Large intestine (tissue), 12 donors: ENCODE data around the gene RNFT1. TPM values are rescaled to one million over a fixed set of nuclear protein-coding genes. Genes with fewer than 3 reads are reported as not detected.
A peak's percentile ranks its signal among the peaks of the same experiment; 100 is the strongest.
"Not testable (repeated sequence)": the region's sequence is repeated elsewhere in the genome, so short reads cannot be mapped to it uniquely, and the experiment has no call there.

ENCODE experiments used
- DNase-seq, 2 donors: peaks; one replicate each; pipeline versions ENCODE4 v3.0.0 to v3.0.0-alpha.2; 2013
- H3K27ac ChIP-seq: one replicate; pipeline ENCODE4 v1.5.1; 2013; ENCODE audit warnings: low read length
- H3K27me3 ChIP-seq: 2 replicates; pipeline ENCODE4 v1.6.1; 2013; ENCODE audit warnings: low read length; ENCODE audit not compliant: control insufficient read depth, insufficient read depth
- H3K36me3 ChIP-seq: 2 replicates; pipeline ENCODE4 v1.6.1; 2013; ENCODE audit warnings: low read length; ENCODE audit not compliant: control insufficient read depth, insufficient read depth
- H3K4me1 ChIP-seq: one replicate; pipeline ENCODE4 v1.6.1; 2013; ENCODE audit warnings: low read length; ENCODE audit not compliant: control insufficient read depth, insufficient read depth
- H3K4me3 ChIP-seq: one replicate; pipeline ENCODE4 v1.5.1; 2013; ENCODE audit warnings: low read length
- H3K9me3 ChIP-seq: one replicate; pipeline ENCODE4 v1.6.1; 2013; ENCODE audit warnings: mild to moderate bottlenecking, low read depth, low read length, moderate library complexity; ENCODE audit not compliant: control insufficient read depth
- WGBS: methylation state at CpG from one replicate; pipeline ENCODE4 v1.1.5; 2013; ENCODE audit warnings: low lambda C conversion rate; ENCODE audit not compliant: insufficient coverage; 5-methylcytosine and 5-hydroxymethylcytosine counted together
- long read RNA-seq, 11 donors: transcript quantifications; one replicate each; lab custom pipeline, GENCODE V29; 2026
- polyA plus RNA-seq: library from polyadenylated mRNA; unstranded; fragments of 120-200 nt; gene quantifications from one replicate; pipeline ENCODE4 v1.2.1, GENCODE V29; 2013

RNFT1 gene, protein sequence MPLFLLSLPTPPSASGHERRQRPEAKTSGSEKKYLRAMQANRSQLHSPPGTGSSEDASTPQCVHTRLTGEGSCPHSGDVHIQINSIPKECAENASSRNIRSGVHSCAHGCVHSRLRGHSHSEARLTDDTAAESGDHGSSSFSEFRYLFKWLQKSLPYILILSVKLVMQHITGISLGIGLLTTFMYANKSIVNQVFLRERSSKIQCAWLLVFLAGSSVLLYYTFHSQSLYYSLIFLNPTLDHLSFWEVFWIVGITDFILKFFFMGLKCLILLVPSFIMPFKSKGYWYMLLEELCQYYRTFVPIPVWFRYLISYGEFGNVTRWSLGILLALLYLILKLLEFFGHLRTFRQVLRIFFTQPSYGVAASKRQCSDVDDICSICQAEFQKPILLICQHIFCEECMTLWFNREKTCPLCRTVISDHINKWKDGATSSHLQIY
- polyA plus RNA-seq = 31.9 TPM
- long read RNA-seq, donor 1, transcript RNFT1-201 (9 exons, 2,101 nt) = major isoform, 6 of 12 reads
- long read RNA-seq, donor 1, partial matches to known transcripts = 0 of 12 reads
- long read RNA-seq, donor 1, other reads (novel, unspliced or antisense) = 0 of 12 reads
- long read RNA-seq, donor 2, transcript RNFT1-201 (9 exons, 2,101 nt) = major isoform, 7 of 17 reads
- long read RNA-seq, donor 2, partial matches to known transcripts = 9 of 17 reads
- long read RNA-seq, donor 2, other reads (novel, unspliced or antisense) = 0 of 17 reads
- long read RNA-seq, donor 3 = 0 reads
- long read RNA-seq, donor 4, partial matches to known transcripts = 0 of 1 reads
- long read RNA-seq, donor 4, other reads (novel, unspliced or antisense) = 0 of 1 reads
- long read RNA-seq, donor 5, partial matches to known transcripts = 0 of 5 reads
- long read RNA-seq, donor 5, other reads (novel, unspliced or antisense) = 0 of 5 reads
- long read RNA-seq, donor 6, transcript RNFT1-201 (9 exons, 2,101 nt) = major isoform, 7 of 7 reads
- long read RNA-seq, donor 6, partial matches to known transcripts = 0 of 7 reads
- long read RNA-seq, donor 6, other reads (novel, unspliced or antisense) = 0 of 7 reads
- long read RNA-seq, donor 7, partial matches to known transcripts = 0 of 8 reads
- long read RNA-seq, donor 7, other reads (novel, unspliced or antisense) = 0 of 8 reads
- long read RNA-seq, donor 8, transcript RNFT1-201 (9 exons, 2,101 nt) = major isoform, 6 of 21 reads
- long read RNA-seq, donor 8, partial matches to known transcripts = 9 of 21 reads
- long read RNA-seq, donor 8, other reads (novel, unspliced or antisense) = 0 of 21 reads
- long read RNA-seq, donor 9, partial matches to known transcripts = 0 of 8 reads
- long read RNA-seq, donor 9, other reads (novel, unspliced or antisense) = 0 of 8 reads
- long read RNA-seq, donor 10, transcript RNFT1-201 (9 exons, 2,101 nt) = major isoform, 5 of 7 reads
- long read RNA-seq, donor 10, partial matches to known transcripts = 0 of 7 reads
- long read RNA-seq, donor 10, other reads (novel, unspliced or antisense) = 0 of 7 reads
- long read RNA-seq, donor 11, transcript RNFT1-201 (9 exons, 2,101 nt) = major isoform, 7 of 17 reads
- long read RNA-seq, donor 11, partial matches to known transcripts = 7 of 17 reads
- long read RNA-seq, donor 11, other reads (novel, unspliced or antisense) = 0 of 17 reads

DNA sequence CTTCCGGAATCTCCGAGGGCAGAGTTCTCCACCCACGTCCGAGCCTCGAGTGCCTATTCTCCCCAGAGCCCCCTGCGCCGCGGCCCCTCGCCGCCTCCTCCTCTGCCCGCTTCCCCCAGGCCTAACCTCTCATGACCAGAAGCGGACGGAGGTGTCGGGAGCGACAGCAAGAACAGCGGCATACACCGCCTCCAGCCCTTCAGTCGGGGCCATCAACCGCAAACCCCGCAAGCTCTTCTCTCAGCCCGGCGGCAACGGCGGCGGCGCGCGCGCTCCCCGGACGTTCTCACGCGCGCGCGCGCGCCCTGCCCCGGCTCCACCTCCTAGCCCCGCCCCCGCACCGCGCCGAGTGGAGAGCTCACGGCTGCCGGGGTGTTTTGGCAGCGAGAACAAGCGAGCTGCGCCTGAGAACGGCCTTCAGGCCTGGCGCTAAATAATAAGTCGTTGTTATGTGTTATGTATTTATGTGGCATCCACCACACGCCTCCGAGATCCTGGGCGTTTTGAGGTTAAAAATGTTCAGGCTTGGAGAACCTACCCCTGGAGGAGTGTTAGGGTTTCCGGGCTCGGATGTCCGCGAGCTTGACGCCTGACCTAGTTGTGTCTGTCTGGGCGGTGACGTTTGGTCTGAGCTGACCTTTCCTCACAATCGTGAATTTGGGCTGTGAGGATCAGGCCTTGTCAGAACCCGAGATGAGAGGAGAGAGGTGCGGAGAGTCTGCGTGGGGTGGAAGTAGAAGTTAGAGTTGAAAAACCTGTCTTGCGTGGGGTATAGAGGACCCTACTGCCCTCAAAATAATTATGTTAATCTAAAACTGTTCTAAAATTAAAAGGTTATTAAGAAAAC, at the start of gene RNFT1:
Gene RNFT1 (minus strand): TSS at position 259 of the 847 bp plus-strand sequence. CDS start 77 bp downstream, at position 182.
- no CpG with 5 or more reads among the region's 67 CpGs for WGBS
- Histone ChIP-seq H3K9me3 (no peaks in the 10 kb centered on the region), H3K36me3 (peaks cover 4% of the 10 kb centered on the region), H3K4me1 (peaks cover 8% of the 10 kb centered on the region), H3K4me3 (peak within 1 kb of the TSS; percentile 84), H3K27me3 (no peaks in the 10 kb centered on the region), H3K27ac (peak within 1 kb of the TSS; percentile 88)
- DNase-seq = peak; percentile 80 to 94

- not testable (repeated sequence) for H3K36me3 ChIP-seq, DNase-seq, H3K9me3 ChIP-seq, H3K27ac ChIP-seq, H3K4me1 ChIP-seq, H3K27me3 ChIP-seq, H3K4me3 ChIP-seq
- WGBS = no CpG with 5 or more reads among the region's 13 CpGs
These were observed 44.8 kb upstream of the RNFT1 start for GRCh38 chr17:60009326-60009725.

DNA sequence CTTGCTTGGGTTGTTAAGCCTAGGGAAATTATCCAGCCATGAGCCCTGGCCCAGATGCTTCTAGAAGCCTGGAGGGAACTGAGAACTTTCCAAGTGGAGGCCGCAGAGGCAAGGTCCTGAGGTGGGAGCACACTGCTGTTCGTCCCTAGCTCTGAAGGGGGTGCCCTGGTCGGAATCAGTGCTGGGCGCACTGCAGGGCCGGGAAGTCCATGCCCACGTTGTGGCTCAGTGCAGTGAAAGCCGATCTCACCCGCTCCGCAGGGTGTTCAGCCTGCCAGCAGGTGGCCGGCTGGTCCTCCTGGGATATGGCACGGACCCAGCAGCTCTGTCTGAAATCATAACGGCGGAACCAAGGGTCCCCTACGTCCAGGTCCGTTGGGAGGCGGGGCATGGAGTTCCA, 43.8 kb upstream of the RNFT1 start:
- no CpG with 5 or more reads among the region's 16 CpGs for WGBS

DNA sequence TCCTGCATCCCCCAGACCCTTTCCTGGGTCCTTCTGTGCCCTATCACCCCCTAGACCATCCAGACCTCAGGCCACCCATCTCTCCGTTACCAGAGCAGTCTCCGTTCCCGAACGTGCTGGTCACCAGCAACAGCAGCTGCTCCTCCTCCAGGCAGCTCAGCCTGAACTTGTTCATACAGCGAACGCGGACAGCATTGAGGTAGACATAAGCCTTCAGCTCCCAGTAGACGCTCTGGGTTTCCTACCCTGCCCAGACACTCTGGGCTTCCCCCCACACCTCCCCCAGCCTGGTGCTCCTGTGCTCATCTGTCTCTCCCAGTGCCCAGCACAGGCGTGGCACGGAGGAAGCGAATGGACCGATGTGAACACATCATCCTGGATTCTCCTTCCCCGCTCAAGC, 41.6 kb upstream of the RNFT1 start:
- no peaks in the 10 kb centered on the region for H3K27me3 ChIP-seq
- H3K36me3 ChIP-seq = no peaks in the 10 kb centered on the region
- H3K27ac ChIP-seq = no peak overlapping the region
- no CpG with 5 or more reads among the region's 13 CpGs for WGBS
- no peaks in the 10 kb centered on the region for H3K9me3 ChIP-seq
- DNase-seq = no peak
- no peaks in the 10 kb centered on the region for H3K4me1 ChIP-seq
- no peak overlapping the region for H3K4me3 ChIP-seq

More for the DNA sequence above, 43.8 kb upstream of the RNFT1 start:
- H3K27ac ChIP-seq, H3K4me1 ChIP-seq, DNase-seq, H3K36me3 ChIP-seq, H3K27me3 ChIP-seq, H3K9me3 ChIP-seq, H3K4me3 ChIP-seq: not testable (repeated sequence)

DNA sequence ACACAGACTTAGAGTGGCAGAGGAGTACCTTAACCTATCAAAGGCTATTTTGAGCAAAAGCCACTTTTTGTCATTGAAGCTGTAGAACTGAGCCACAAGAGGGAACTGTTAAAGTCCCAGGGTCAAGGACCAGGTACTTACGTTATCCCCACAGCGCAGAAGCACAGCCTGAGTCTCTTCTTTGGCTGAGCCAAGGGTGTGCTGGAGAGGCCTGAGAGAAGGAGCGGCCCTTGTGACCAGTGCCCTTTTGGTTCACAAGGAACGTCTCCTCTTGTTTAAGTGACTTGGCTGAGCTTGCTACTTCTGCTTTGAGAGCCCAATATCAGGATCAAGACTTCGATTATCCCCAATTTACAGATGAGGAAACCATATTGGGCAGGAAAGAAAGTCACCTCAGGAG, 40.0 kb upstream of the RNFT1 start:
- WGBS = no CpG with 5 or more reads among the region's 5 CpGs
- not testable (repeated sequence) for H3K4me1 ChIP-seq, H3K4me3 ChIP-seq, H3K27me3 ChIP-seq, H3K36me3 ChIP-seq, H3K27ac ChIP-seq, DNase-seq, H3K9me3 ChIP-seq

DNA sequence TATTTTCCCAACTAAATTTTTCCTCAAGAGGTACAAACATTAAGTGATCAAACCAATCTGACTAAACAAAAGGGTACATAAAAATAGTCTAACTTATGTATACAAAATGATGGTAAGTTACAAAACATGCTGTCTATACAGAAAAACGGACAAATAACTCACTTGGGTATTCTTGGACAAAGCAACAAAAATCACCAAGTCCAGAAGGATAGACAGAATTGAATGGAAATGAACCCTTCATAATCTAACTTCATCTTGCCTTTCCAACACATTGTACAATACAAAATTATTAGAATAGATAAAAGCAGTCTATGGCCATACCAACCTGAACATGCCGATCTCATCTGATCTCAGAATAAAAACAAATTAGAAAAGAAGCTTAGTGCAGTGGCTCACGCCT, 37.9 kb upstream of the RNFT1 start:
- not testable (repeated sequence) for H3K27ac ChIP-seq, H3K36me3 ChIP-seq, H3K4me3 ChIP-seq, H3K9me3 ChIP-seq, H3K27me3 ChIP-seq, H3K4me1 ChIP-seq, DNase-seq
- WGBS = no CpG with 5 or more reads among the region's 3 CpGs

GRCh38 chr17:59996608-59997007, 32.1 kb upstream of the RNFT1 start:
- not testable (repeated sequence) for H3K4me3 ChIP-seq, H3K9me3 ChIP-seq, H3K27ac ChIP-seq, H3K36me3 ChIP-seq, DNase-seq, H3K4me1 ChIP-seq, H3K27me3 ChIP-seq
- 100% methylated on average over 2 of the region's 3 CpGs for WGBS

- H3K9me3 ChIP-seq, H3K27me3 ChIP-seq, H3K27ac ChIP-seq, DNase-seq, H3K36me3 ChIP-seq, H3K4me1 ChIP-seq, H3K4me3 ChIP-seq: not testable (repeated sequence)
- WGBS = no CpG with 5 or more reads among the region's 6 CpGs
These were observed 10.6 kb upstream of the RNFT1 start for GRCh38 chr17:59975166-59975565.

DNA sequence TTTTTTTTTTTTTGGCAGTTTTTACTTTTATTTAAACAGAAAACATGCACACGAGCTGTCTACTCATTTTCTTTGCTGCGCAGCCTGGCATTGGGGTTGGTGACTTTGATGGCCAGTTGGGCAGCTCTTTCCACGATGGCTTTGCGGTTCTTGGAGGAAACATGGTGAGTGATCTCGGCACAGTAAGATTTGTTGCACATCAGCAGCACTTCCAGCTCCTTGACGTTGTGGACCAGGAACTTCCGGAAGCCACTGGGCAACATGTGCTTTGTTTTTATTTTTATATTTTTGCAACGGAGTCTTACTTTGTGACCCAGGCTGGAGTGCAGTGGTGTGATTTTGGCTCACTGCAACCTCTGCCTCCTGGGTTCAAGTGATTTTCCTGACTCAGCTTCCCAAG, 8.9 kb upstream of the RNFT1 start:
- not testable (repeated sequence) for DNase-seq, H3K4me1 ChIP-seq, H3K27ac ChIP-seq, H3K4me3 ChIP-seq, H3K36me3 ChIP-seq, H3K9me3 ChIP-seq, H3K27me3 ChIP-seq
- WGBS = 80% methylated on average over 1 of the region's 8 CpGs
